ENCODE results near the gene ROR1. TPM values are rescaled to one million over a fixed set of nuclear protein-coding genes. Genes with fewer than 3 reads are reported as not detected.

ROR1 gene
- total and polyA plus RNA-seq, 2 donors (not counting 3 experiments of a cell fraction or from before 2014, with no cell fraction given): 2.6 to 3.5 TPM

GRCh38 chr1:63955370-63956145 lies 181.7 kb downstream of the ROR1 start:
- Histone ChIP-seq H3K27me3 (ENCODE audit: control insufficient read depth in 2 of 2, insufficient read depth in 2 of 2, low read length in 2 of 2) (peaks cover 0 to 1% of the 10 kb centered on the region in 2 experiments), H4K20me1 (replicated peaks; ENCODE audit: control insufficient read depth, extremely low read depth, insufficient read depth, low read length) (no peaks in the 10 kb centered on the region), H3K27ac (ENCODE audit: insufficient read depth, low read depth, low read length) (no peak overlapping the region), H3K4me3 (replicated peaks in 1 of 3; ENCODE audit: insufficient read depth in 1 of 3, low read depth in 1 of 3, low read length in 3 of 3) (no peak overlapping the region), H3K36me3 (ENCODE audit: control insufficient read depth in 2 of 2, extremely low read depth in 1 of 2, insufficient read depth in 2 of 2, low read length in 2 of 2) (no peaks in the 10 kb centered on the region), H3K9me1 (replicated peaks; ENCODE audit: control insufficient read depth, extremely low read depth, insufficient read depth, low read length) (no peaks in the 10 kb centered on the region), H3K4me1 (ENCODE audit: control insufficient read depth, extremely low read depth, insufficient read depth, low read length) (no peaks in the 10 kb centered on the region), H2AFZ (ENCODE audit: low read depth, low read length) (no peak overlapping the region), H3K79me2 (ENCODE audit: control insufficient read depth, insufficient read depth, low read length) (no peaks in the 10 kb centered on the region), H3K9me3 (replicated peaks; ENCODE audit: control insufficient read depth, insufficient read depth, low read length) (no peaks in the 10 kb centered on the region), H3K4me2 (ENCODE audit: insufficient read depth, low read length) (no peak overlapping the region), H3K9ac (replicated peaks; ENCODE audit: extremely low read depth, insufficient read depth, low read length) (no peak overlapping the region)
- dilution Hi-C loops (cut with MboI; ENCODE audit: extremely low pct_ligation_motif_present, low sequenced_read_pairs) (no loop called here), intact Hi-C loops (cut with micrococcal nuclease) (no loop called here)
- ChIA-PET CTCF (interaction anchor here (0.6 to 1.4 kb wide), 4 partner anchors 8 to 12 kb away, joined by 3 read pairs; no protein-coding TSS in a partner anchor), POLR2A (no interaction called here)
- no TSS peak for BruUV-seq (replicated peaks)
- DNase-seq (ENCODE audit: low read depth, low spot score) (no peak), FAIRE-seq (no peak)
- no peak for TF ChIP-seq POLR2A (IDR thresholded peaks at IDR 0.05; ENCODE audit: low read depth, low read length)
- no peak for TF ChIP-seq JUN (IDR thresholded peaks at IDR 0.05; ENCODE audit: borderline replicate concordance, insufficient read depth, insufficient read length, low read depth)
- TF ChIP-seq FOS (IDR thresholded peaks at IDR 0.05; ENCODE audit: borderline replicate concordance, insufficient read depth, low read length): no peak
- TF ChIP-seq, protein P1, sequence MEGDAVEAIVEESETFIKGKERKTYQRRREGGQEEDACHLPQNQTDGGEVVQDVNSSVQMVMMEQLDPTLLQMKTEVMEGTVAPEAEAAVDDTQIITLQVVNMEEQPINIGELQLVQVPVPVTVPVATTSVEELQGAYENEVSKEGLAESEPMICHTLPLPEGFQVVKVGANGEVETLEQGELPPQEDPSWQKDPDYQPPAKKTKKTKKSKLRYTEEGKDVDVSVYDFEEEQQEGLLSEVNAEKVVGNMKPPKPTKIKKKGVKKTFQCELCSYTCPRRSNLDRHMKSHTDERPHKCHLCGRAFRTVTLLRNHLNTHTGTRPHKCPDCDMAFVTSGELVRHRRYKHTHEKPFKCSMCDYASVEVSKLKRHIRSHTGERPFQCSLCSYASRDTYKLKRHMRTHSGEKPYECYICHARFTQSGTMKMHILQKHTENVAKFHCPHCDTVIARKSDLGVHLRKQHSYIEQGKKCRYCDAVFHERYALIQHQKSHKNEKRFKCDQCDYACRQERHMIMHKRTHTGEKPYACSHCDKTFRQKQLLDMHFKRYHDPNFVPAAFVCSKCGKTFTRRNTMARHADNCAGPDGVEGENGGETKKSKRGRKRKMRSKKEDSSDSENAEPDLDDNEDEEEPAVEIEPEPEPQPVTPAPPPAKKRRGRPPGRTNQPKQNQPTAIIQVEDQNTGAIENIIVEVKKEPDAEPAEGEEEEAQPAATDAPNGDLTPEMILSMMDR (IDR thresholded peaks at IDR 0.05; ENCODE audit: extremely low read depth in 1 of 2, insufficient read depth in 1 of 2, low read depth in 1 of 2, low read length in 2 of 2): no peak
- TF ChIP-seq POLR2AphosphoS5 (IDR thresholded peaks at IDR 0.05; ENCODE audit: insufficient read depth, low read depth, low read length): no peak
- TF ChIP-seq GATA2 (IDR thresholded peaks at IDR 0.05; ENCODE audit: insufficient read depth, insufficient read length, low read depth, low read length): no peak
- TF ChIP-seq, protein P2, sequence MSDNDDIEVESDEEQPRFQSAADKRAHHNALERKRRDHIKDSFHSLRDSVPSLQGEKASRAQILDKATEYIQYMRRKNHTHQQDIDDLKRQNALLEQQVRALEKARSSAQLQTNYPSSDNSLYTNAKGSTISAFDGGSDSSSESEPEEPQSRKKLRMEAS (IDR thresholded peaks at IDR 0.05; ENCODE audit: insufficient read depth, insufficient read length): no peak
- TF ChIP-seq MYC (IDR thresholded peaks at IDR 0.05; ENCODE audit: low read depth, low read length): no peak
- no peak for TF ChIP-seq EZH2 (IDR thresholded peaks at IDR 0.05; ENCODE audit: borderline replicate concordance, low read depth, low read length, severe bottlenecking)

All from endothelial cell of umbilical vein (primary cell).